Panc1 (cell line): Measurements from ENCODE around the gene IRF9.

Source experiments
- CTCF ChIP-seq: fragments of 450-650 bp; IDR thresholded peaks from 2 replicates; pipeline ENCODE4 v1.5.1; 2017; ENCODE audit warnings: mild to moderate bottlenecking
- POLR2AphosphoS5 ChIP-seq: IDR thresholded peaks from 2 replicates; pipeline ENCODE4 v1.6.1; 2012; ENCODE audit warnings: mild to moderate bottlenecking, low read depth, low read length, moderate library complexity

GRCh38 chr14:24182110-24182882, 21.2 kb downstream of the IRF9 start:
- TF ChIP-seq CTCF (no peak), POLR2AphosphoS5 (0 out of 2 replicates have a peak, but pooled peaks have one; percentile 18)
